ENCODE measurements around the gene PKNOX2. TPM values are rescaled to one million over a fixed set of nuclear protein-coding genes. Genes with fewer than 3 reads are reported as not detected.

Gene PKNOX2
- total and polyA plus RNA-seq, 9 of the 15 experiments (the other 6 are each of a cell fraction or from before 2014, with no cell fraction given) = not detected

- no peak overlapping the region for H3K27ac ChIP-seq (ENCODE audit: extremely low read depth, low read depth, low read length)
- H3K9me3 ChIP-seq (replicated peaks; ENCODE audit: control insufficient read depth, insufficient read depth, low read depth, low read length) = no peaks in the 10 kb centered on the region
- no TSS peak for BruUV-seq (replicated peaks)
- H3K9me1 ChIP-seq (ENCODE audit: control insufficient read depth, insufficient read depth, low read length) = no peaks in the 10 kb centered on the region
- in situ Hi-C loops (cut with MboI) = no loop called here
- FAIRE-seq = no peak
- DNase-seq (ENCODE audit: extremely low read depth in 1 of 4, low spot score in 3 of 4) = no peak
- ChIA-PET POLR2A (no interaction called here), CTCF (ENCODE audit: low intra/inter-chr PET ratio) (no interaction called here)
- H3K4me1 ChIP-seq (replicated peaks in 1 of 2; ENCODE audit: control insufficient read depth in 2 of 2, insufficient read depth in 2 of 2, low read length in 2 of 2) = no peaks in the 10 kb centered on the region
- no peak overlapping the region for H3K4me2 ChIP-seq (ENCODE audit: insufficient read depth, low read length)
- H3K9ac ChIP-seq (ENCODE audit: insufficient read depth in 1 of 2, low read depth in 2 of 2, low read length in 2 of 2) = no peak overlapping the region
- WGBS (ENCODE audit: insufficient coverage, low coverage, missing lambda C conversion rate) = 9% methylated on average over 7 of the region's 7 CpGs
- no peaks in the 10 kb centered on the region for H3K36me3 ChIP-seq (ENCODE audit: control insufficient read depth, insufficient read depth, low read length)
- H3K79me2 ChIP-seq (ENCODE audit: control insufficient read depth, insufficient read depth, low read length) = no peaks in the 10 kb centered on the region
- no peak overlapping the region for H2AFZ ChIP-seq (ENCODE audit: low read depth, low read length)
- H3K27me3 ChIP-seq (ENCODE audit: control insufficient read depth in 2 of 2, insufficient read depth in 2 of 2, low read length in 2 of 2) = peaks cover 18 to 31% of the 10 kb centered on the region in 2 experiments
- no peak for ATAC-seq
- H4K20me1 ChIP-seq (replicated peaks; ENCODE audit: control insufficient read depth, insufficient read depth, low read length) = no peaks in the 10 kb centered on the region
- H3K4me3 ChIP-seq = no peak overlapping the region
- intact Hi-C loops (cut with micrococcal nuclease) = no loop called here
- TF ChIP-seq FOXK2 (conservative IDR thresholded peaks at IDR 0.05 in 1 of 2, IDR thresholded peaks at IDR 0.05 in 1 of 2; ENCODE audit: low read depth in 2 of 2) (no peak), ZNF695 (CRISPR knock-in tag; IDR thresholded peaks at IDR 0.05) (no peak), DPF2 (IDR thresholded peaks at IDR 0.05) (no peak), TFE3 (CRISPR knock-in tag; IDR thresholded peaks at IDR 0.05) (no peak), POLR3G (IDR thresholded peaks at IDR 0.05; ENCODE audit: extremely low read depth, insufficient read length, insufficient replicate concordance) (no peak), MNT (conservative IDR thresholded peaks at IDR 0.05) (no peak), USF1 (CRISPR knock-in tag; IDR thresholded peaks at IDR 0.05) (no peak), E2F5 (CRISPR knock-in tag; IDR thresholded peaks at IDR 0.05) (no peak), POLR2H (tag; IDR thresholded peaks at IDR 0.05; ENCODE audit: low read depth) (no peak), TSHZ1 (CRISPR knock-in tag; IDR thresholded peaks at IDR 0.05) (no peak), SNIP1 (IDR thresholded peaks at IDR 0.05; ENCODE audit: low read depth) (no peak)
Observed at GRCh38 chr11:125132596-125132995, 32.0 kb upstream of the PKNOX2 start.
